AG04450 (cell line): Measurements from ENCODE around the gene UCN2. TPM values are rescaled to one million over a fixed set of nuclear protein-coding genes. Genes with fewer than 3 reads are reported as not detected.
"Not testable (repeated sequence)": the region's sequence is repeated elsewhere in the genome, so short reads cannot be mapped to it uniquely, and the experiment has no call there.

Experiments
- CTCF ChIA-PET: fragments of 300-600, 350-600 bp; formaldehyde crosslinking; extraction: SDS; loops from one replicate; lab custom pipeline; 2022; ENCODE audit warnings: antibody characterized with exemption, inconsistent platforms; lab: Charles Lee
- POLR2A ChIA-PET: fragments of 350-600 bp; formaldehyde crosslinking; extraction: SDS; loops from one replicate; lab custom pipeline; 2021; ENCODE audit warnings: antibody characterized with exemption, inconsistent platforms; lab: Yijun Ruan, JAX
- DNase-seq: peaks from one replicate; pipeline ENCODE4 v3.0.0-alpha.2; 2011; ENCODE audit warnings: low read depth, low spot score
- H3K27ac ChIP-seq: one replicate; pipeline ENCODE4 v1.5.1; 2012; ENCODE audit warnings: low read depth, low read length, control low read depth
- H3K27me3 ChIP-seq: one replicate; pipeline ENCODE4 v1.6.0; 2012; ENCODE audit warnings: low read length; ENCODE audit not compliant: control insufficient read depth, insufficient read depth
- H3K4me3 ChIP-seq: 2 replicates; pipeline ENCODE4 v1.5.1; 2011; ENCODE audit warnings: mild to moderate bottlenecking, low read depth, low read length, control low read depth
- H3K9me3 ChIP-seq: 2 replicates; pipeline ENCODE4 v1.5.1; 2012; ENCODE audit warnings: low read length; ENCODE audit not compliant: control insufficient read depth, insufficient read depth
- CTCF ChIP-seq: IDR thresholded peaks from 2 replicates; pipeline ENCODE4 v1.5.1; 2011; ENCODE audit warnings: low read depth, low read length, control low read depth, inconsistent platforms
- polyA plus RNA-seq: library from polyadenylated mRNA; depleted of rRNA; stranded (reverse); fragments of >200 nt; gene quantifications from 2 replicates; pipeline ENCODE4 v1.2.3, GENCODE V29; 2011

The UCN2 gene
- polyA plus RNA-seq, 1 experiment, result 1.2 TPM

GRCh38 chr3:48536116-48536515 lies 27.5 kb downstream of the UCN2 start:
- H3K9me3 ChIP-seq, result no peaks in the 10 kb centered on the region
- TF ChIP-seq CTCF, result no peak
- ChIA-PET CTCF (no interaction called here), POLR2A (interaction anchor here (0.5 kb wide), 1 partner anchor 48 kb away, joined by 3 read pairs; no protein-coding TSS in a partner anchor)
- DNase-seq, result no peak
- H3K4me3 ChIP-seq, result no peak overlapping the region
- H3K27ac ChIP-seq, result no peak overlapping the region
- no peaks in the 10 kb centered on the region for H3K27me3 ChIP-seq

- POLR2A ChIA-PET, result interaction anchor here (0.5 kb wide), 1 partner anchor 48 kb away, joined by 3 read pairs; no protein-coding TSS in a partner anchor
- no peak for TF ChIP-seq CTCF
- Histone ChIP-seq H3K27me3 (no peaks in the 10 kb centered on the region), H3K27ac (no peak overlapping the region), H3K9me3 (no peaks in the 10 kb centered on the region), H3K4me3 (no peak overlapping the region)
- CTCF ChIA-PET, result no interaction called here
- no peak for DNase-seq
These were observed 28.0 kb downstream of the UCN2 start for GRCh38 chr3:48535578-48535977.

DNA sequence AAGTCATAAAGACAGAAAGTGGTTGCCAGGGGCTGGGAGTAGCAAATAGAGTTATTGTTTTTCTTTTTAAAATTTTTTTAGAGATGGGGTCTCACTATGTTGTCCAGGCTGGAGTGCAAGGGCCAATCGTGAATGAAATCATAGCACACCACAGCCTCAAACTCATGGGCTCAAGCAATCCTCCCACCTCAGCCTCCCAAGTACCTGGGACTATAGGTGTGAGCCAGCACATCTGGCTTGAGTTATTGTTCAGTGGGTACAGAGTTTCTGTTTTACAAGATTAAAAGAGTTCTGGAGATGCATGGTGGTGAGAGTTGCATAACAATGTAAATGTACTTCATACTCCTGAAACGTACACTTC lies 30.6 kb downstream of the UCN2 start:
- POLR2A ChIA-PET, result interaction anchor here (0.6 kb wide), 1 partner anchor 24 kb away, joined by 3 read pairs; no protein-coding TSS in a partner anchor
- H3K27ac ChIP-seq, result no peak overlapping the region

GRCh38 chr3:48532271-48532976 lies 31.2 kb downstream of the UCN2 start:
- Histone ChIP-seq H3K27me3 (no peaks in the 10 kb centered on the region), H3K27ac (no peak overlapping the region), H3K4me3 (no peak overlapping the region), H3K9me3 (no peaks in the 10 kb centered on the region)
- no peak for DNase-seq
- CTCF ChIA-PET, result interaction anchor here (1.3 kb wide), 1 partner anchor 17 kb away, joined by 3 read pairs; no protein-coding TSS in a partner anchor
- POLR2A ChIA-PET, result no interaction called here
- TF ChIP-seq CTCF, result no peak

More for the DNA sequence above, 30.6 kb downstream of the UCN2 start:
- Histone ChIP-seq H3K27me3 (no peaks in the 10 kb centered on the region), H3K9me3 (no peaks in the 10 kb centered on the region), H3K4me3 (no peak overlapping the region)
- TF ChIP-seq CTCF, result no peak
- no peak for DNase-seq
- CTCF ChIA-PET, result interaction anchor here (1.3 kb wide), 1 partner anchor 16 kb away, joined by 3 read pairs; no protein-coding TSS in a partner anchor

DNA sequence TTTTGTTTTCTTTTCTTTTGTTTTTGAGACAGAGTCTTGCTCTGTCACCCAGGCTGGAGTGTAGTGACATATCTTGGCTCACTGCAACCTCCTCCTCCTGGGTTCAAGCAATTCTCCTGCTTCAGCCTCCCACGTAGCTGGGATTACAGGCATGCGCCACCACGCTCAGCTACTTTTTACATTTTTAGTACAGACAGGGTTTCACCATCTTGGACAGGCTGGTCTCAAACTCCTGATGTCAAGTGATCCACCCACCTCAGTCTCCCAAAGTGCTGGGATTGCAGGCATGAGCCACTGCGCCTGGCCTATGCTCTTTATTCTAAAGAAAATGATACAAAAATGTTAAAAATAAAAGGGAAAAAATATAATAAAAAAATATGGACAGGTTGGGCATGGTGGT lies 32.9 kb downstream of the UCN2 start:
- CTCF ChIA-PET, result interaction anchor here (2.1 to 2.8 kb wide), 2 partner anchors 18 to 95 kb away, joined by 8 to 13 read pairs; no protein-coding TSS in a partner anchor
- H3K27ac ChIP-seq, H3K9me3 ChIP-seq, DNase-seq, H3K4me3 ChIP-seq, POLR2A ChIA-PET, H3K27me3 ChIP-seq: not testable (repeated sequence)
